ENCODE data around the gene RXFP4. TPM values are rescaled to one million over a fixed set of nuclear protein-coding genes. Genes with fewer than 3 reads are reported as not detected.
"Not testable (repeated sequence)": the region's sequence is repeated elsewhere in the genome, so short reads cannot be mapped to it uniquely, and the experiment has no call there.

The RXFP4 gene, protein sequence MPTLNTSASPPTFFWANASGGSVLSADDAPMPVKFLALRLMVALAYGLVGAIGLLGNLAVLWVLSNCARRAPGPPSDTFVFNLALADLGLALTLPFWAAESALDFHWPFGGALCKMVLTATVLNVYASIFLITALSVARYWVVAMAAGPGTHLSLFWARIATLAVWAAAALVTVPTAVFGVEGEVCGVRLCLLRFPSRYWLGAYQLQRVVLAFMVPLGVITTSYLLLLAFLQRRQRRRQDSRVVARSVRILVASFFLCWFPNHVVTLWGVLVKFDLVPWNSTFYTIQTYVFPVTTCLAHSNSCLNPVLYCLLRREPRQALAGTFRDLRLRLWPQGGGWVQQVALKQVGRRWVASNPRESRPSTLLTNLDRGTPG
- not detected for total RNA-seq

DNA sequence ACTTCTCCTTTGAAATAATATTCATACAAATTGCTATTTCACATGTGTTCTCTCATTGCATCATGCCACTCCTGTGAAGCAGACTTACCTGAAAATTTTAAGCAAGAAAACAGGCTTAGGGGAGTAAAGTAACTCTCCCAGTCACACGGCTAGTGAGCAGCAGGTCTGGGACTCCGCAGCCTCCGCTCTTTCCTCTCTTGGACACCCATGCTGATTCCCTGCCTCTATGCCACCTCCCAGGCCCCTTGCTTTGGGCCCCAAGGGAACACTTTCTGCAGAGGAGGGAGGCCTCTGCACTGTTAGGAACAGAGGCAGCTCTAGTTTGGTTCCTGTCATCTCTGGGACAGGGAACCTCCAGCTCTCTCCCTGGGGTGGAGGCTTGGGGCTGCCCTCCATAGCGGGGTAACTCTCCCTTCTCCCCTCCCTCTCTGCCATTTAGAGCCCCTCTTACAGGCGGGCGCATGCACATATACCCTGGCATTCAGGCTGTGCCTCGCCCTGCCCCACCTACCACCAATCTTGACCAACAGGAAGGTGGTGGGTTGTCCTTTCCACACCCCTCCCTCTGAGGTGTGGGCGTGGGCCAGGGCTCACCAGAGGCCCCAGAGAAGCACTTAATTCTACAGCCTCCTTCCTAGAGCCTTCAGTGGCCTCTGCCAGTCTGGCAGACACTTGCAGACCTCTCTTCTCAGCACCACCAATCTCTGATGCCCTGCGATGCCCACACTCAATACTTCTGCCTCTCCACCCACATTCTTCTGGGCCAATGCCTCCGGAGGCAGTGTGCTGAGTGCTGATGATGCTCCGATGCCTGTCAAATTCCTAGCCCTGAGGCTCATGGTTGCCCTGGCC lies at the start of gene RXFP4:
Gene RXFP4 (plus strand): TSS at position 646 of the 852 bp plus-strand sequence. CDS start 72 bp downstream, at position 718.
- no peaks in the 10 kb centered on the region for H3K4me1 ChIP-seq
- no peaks in the 10 kb centered on the region for H3K36me3 ChIP-seq
- no peak for DNase-seq
- peak within 1 kb of the TSS; percentile 38 to 82 for H3K27ac ChIP-seq
- no peaks in the 10 kb centered on the region for H3K27me3 ChIP-seq
- intact Hi-C loops (cut with DNase I; ENCODE audit: low total_unique reads) = no loop called here
- no peaks in the 10 kb centered on the region for H3K9me3 ChIP-seq
- TF ChIP-seq CTCF (IDR thresholded peaks at IDR 0.05) (no peak), POLR2A (IDR thresholded peaks at IDR 0.05) (no peak)
- no peak within 1 kb of the TSS for H3K4me3 ChIP-seq

DNA sequence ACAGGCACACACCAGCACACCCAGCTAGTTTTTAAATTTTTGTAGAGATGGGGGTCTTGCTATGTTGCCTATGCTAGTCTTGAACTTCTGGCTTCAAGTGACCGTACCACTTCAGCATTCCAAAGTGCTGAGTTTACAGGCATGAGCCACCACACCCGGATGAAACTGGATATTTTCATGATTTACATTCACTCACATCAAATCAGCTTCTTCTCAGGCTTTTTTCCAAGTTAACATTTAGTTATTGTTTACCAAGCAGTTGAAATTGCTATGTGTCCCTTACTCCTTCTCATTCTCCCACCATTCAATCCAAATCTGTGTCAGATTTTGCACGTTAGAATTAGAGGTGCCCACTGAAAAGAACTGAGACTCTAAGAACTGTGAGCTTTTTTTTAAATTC lies 48.6 kb upstream of the RXFP4 start:
- DNase-seq = no peak
- H3K9me3 ChIP-seq = no peaks in the 10 kb centered on the region
- intact Hi-C loops (cut with DNase I; ENCODE audit: low total_unique reads) = no loop called here
- H3K36me3 ChIP-seq = no peaks in the 10 kb centered on the region
- peak overlapping the region; percentile 64 to 76 for H3K27ac ChIP-seq
- peaks cover 0 to 8% of the 10 kb centered on the region in 2 donors for H3K4me1 ChIP-seq
- H3K27me3 ChIP-seq = no peaks in the 10 kb centered on the region
- no peak overlapping the region for H3K4me3 ChIP-seq
- TF ChIP-seq POLR2A (IDR thresholded peaks at IDR 0.05) (no peak), CTCF (IDR thresholded peaks at IDR 0.05) (no peak)

GRCh38 chr1:155893389-155894142 lies 47.9 kb upstream of the RXFP4 start:
- intact Hi-C loops (cut with DNase I; ENCODE audit: low total_unique reads) = no loop called here

DNA sequence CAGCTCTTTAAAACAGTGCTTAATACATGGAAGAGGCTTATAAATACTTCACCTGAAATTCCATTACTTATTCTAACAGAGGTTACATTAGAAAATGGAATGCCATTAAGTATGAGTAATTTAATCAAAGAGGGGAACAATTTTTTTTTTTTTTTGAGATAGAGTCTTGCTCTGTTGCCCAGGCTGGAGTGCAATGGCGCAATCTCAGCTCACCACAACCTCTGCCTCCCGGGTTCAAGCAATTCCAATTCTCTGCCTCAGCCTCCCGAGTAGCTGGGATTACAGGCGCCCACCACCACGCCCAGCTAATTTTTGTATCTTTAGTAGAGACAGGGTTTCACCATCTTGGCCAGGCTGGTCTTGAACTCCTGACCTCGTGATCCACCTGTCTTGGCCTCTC lies 45.8 kb upstream of the RXFP4 start:
- H3K36me3 ChIP-seq; H3K4me1 ChIP-seq; DNase-seq; H3K4me3 ChIP-seq; H3K27ac ChIP-seq; intact Hi-C loops (cut with DNase I; ENCODE audit: low total_unique reads); H3K9me3 ChIP-seq; H3K27me3 ChIP-seq: not testable (repeated sequence)

More at GRCh38 chr1:155893389-155894142, 47.9 kb upstream of the RXFP4 start:
- H3K27me3 ChIP-seq = no peaks in the 10 kb centered on the region
- no peak overlapping the region for H3K4me3 ChIP-seq
- H3K9me3 ChIP-seq = no peaks in the 10 kb centered on the region
- TF ChIP-seq CTCF (IDR thresholded peaks at IDR 0.05) = no peak
- TF ChIP-seq POLR2A (IDR thresholded peaks at IDR 0.05) = peak in 1 of 2 donors; percentile 19
- peak in 1 of 2 donors; percentile 40 for DNase-seq
- H3K36me3 ChIP-seq = no peaks in the 10 kb centered on the region
- peaks cover 0 to 8% of the 10 kb centered on the region in 2 donors for H3K4me1 ChIP-seq
- H3K27ac ChIP-seq = peak overlapping the region; percentile 64 to 76

DNA sequence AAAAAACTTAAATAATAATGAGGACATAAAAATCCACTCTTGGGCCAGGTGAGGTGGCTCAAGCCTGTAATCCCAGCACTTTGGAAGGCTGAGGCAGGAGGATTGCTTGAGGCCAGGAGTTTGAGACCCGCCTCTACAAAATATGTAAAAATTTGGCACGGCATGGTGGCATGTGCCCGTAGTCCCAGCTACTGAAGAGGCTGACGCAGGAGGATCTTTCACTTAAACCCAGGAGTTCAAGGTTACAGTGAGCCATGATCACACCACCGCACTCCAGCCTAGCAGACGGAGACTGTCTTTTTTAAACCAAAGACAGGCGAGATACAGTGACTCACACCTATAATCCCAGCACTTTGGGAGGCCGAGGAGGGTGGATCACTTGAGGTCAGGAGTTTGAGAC lies 45.0 kb upstream of the RXFP4 start:
- H3K27me3 ChIP-seq; H3K27ac ChIP-seq; H3K4me3 ChIP-seq; DNase-seq; H3K9me3 ChIP-seq; H3K4me1 ChIP-seq; H3K36me3 ChIP-seq; intact Hi-C loops (cut with DNase I; ENCODE audit: low total_unique reads): not testable (repeated sequence)
